ENCODE data around the gene WDR82.
"Not testable (repeated sequence)": the region's sequence is repeated elsewhere in the genome, so short reads cannot be mapped to it uniquely, and the experiment has no call there.

Gene WDR82

DNA sequence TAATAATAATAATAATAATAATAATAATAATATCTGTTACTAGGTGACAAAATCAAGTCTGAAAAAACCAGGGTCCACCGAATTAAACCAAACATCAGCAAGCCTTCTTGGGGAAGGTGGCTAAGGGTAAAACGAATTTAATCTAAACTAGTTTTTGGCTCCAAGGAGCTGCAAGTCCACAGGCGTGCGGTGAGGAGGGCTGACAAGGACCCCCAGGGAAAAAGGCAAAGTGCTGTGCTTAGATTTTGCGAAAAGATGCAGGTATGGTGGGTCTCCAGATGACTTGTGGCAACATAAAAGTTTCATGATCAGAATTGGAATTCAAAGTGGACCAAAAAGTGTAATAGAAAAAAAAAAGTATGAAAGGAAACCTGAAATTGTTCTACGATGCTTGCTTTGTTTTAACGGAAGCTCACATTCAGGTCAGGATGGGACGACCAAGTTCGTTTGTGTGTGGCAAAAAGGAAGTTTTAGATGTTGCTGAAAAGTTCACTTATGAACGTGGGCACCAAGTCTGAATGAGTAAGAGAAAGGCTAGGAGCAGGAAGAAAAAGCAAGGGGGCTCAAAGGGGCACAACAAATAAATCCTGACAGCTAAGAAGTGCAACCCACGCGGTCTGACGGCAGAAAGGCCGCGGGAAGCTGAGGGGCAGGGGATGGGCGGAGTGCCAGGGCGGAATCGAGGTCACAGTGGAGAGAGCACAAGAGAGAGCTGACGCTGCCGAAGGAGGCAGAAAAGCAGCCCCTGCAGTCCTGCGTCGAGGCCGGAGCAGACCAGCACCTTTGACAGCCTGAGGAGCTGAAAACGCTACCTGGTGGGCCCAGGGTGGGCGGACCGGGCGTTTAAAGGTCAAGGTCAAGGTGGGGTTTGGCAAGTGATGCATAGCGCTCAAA, 1.1 kb downstream of the WDR82 start:
- H3K36me3 Mint-ChIP-seq (ENCODE audit: insufficient read depth): peaks cover 46% of the 10 kb centered on the region
- H3K27me3 Mint-ChIP-seq: no peaks in the 10 kb centered on the region
- ATAC-seq (replicated peaks; ENCODE audit: extremely low read depth, poor library complexity, severe bottlenecking) (peak; percentile 14), DNase-seq (ENCODE audit: low spot score in 2 of 2) (peak; percentile 45 to 53)
- H3K27ac Mint-ChIP-seq (ENCODE audit: low read depth): peak overlapping the region; percentile 94
- H3K4me1 Mint-ChIP-seq: peaks cover 78% of the 10 kb centered on the region
- peak overlapping the region; percentile 95 for H3K4me3 Mint-ChIP-seq
- no peaks in the 10 kb centered on the region for H3K9me3 Mint-ChIP-seq

DNA sequence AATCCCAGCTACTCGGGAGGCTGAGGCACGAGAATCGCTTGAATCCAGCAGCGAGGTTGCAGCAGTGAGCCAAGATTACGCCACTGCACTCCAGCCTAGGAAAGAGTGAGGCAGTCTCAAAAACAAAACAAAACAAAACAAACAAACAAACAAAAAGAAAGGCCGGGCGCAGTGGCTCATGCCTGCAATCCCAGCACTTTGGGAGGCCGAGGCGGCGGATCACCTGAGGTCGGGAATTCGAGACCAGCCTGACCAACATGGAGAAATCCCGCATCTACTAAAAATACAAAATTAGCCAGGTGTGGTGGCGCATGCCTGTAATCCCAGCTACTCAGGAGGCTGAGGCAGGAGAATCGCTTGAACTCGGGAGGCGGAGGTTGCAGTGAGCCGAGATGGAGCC, 3.7 kb downstream of the WDR82 start:
- not testable (repeated sequence) for H3K27me3 Mint-ChIP-seq; ATAC-seq (replicated peaks; ENCODE audit: extremely low read depth, poor library complexity, severe bottlenecking); DNase-seq (ENCODE audit: low spot score in 2 of 2); H3K9me3 Mint-ChIP-seq
- Mint-ChIP-seq H3K27ac (ENCODE audit: low read depth) (peak overlapping the region; percentile 94), H3K4me1 (peaks cover 81% of the 10 kb centered on the region), H3K4me3 (peak overlapping the region; percentile 95), H3K36me3 (ENCODE audit: insufficient read depth) (peaks cover 61% of the 10 kb centered on the region)

DNA sequence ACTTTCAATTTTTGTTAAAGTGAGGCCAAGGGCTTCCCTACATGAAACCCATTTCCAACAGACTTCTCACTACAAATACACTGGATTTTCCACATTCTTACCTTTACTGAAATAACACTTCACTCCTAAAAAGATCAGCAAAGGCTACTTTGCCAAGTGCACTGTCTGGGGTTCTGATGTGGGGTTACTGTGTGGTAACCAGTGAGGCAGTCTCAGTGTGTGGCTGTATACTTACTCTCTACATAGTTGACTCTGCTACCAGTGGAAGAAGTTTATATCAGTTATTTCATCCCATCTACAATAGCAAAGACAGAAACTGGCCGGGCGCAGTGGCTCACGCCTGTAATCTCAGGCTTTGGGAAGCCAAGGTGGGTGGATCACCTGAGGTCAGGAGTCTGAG, 5.6 kb downstream of the WDR82 start:
- peaks cover 65% of the 10 kb centered on the region for H3K36me3 Mint-ChIP-seq (ENCODE audit: insufficient read depth)
- peak overlapping the region; percentile 94 for H3K27ac Mint-ChIP-seq (ENCODE audit: low read depth)
- H3K9me3 Mint-ChIP-seq: no peaks in the 10 kb centered on the region
- ATAC-seq (replicated peaks; ENCODE audit: extremely low read depth, poor library complexity, severe bottlenecking) (no peak), DNase-seq (ENCODE audit: low spot score in 2 of 2) (no peak)
- H3K4me1 Mint-ChIP-seq: peaks cover 77% of the 10 kb centered on the region
- peak overlapping the region; percentile 95 for H3K4me3 Mint-ChIP-seq
- no peaks in the 10 kb centered on the region for H3K27me3 Mint-ChIP-seq

DNA sequence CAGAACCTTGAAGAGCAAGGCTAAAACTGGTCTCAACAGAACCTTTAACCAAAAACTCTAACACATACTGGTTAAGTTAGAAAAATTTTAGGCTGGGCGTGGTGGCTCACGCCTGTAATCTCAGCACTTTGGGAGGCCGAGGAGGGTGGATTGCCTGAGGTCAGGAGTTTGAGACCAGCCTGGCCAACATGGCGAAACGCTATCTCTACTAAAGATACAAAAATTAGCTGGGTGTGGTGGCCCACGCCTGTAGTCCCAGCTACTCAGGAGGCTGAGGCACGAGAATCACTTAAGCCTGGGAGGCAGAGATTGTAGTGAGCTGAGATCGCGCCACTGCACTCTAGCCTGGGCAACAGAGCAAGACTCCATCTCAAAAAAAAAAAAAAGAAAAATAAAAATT, 6.3 kb downstream of the WDR82 start:
- peaks cover 78% of the 10 kb centered on the region for H3K4me1 Mint-ChIP-seq
- peak overlapping the region; percentile 94 for H3K27ac Mint-ChIP-seq (ENCODE audit: low read depth)
- DNase-seq (ENCODE audit: low spot score in 2 of 2); H3K27me3 Mint-ChIP-seq; H3K9me3 Mint-ChIP-seq; ATAC-seq (replicated peaks; ENCODE audit: extremely low read depth, poor library complexity, severe bottlenecking): not testable (repeated sequence)
- peak overlapping the region; percentile 95 for H3K4me3 Mint-ChIP-seq
- peaks cover 66% of the 10 kb centered on the region for H3K36me3 Mint-ChIP-seq (ENCODE audit: insufficient read depth)

DNA sequence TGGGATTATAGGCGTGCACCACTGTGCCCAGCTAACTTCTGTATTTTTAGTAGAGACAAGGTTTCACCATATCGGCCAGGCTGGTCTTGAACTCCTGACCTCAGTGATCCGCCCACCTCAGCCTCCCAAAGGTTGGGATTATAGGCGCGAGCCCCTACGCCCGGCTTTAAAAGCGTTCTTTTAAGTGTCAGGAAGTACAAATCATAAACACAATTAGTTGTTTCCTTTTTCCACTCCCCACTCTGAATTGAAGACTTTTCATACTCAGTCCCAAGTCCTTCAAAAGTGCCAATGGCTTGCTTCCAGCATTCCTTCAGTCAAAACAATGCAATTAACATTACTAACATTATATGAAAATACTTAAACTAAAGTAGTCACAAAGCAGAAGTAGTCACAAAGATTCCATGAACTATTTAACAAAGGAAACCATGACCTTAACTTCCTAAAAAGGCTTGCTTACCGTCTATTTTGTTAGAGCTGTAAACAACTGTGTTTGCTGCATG, 8.1 kb downstream of the WDR82 start:
- DNase-seq (ENCODE audit: low spot score in 2 of 2) (no peak), ATAC-seq (replicated peaks; ENCODE audit: extremely low read depth, poor library complexity, severe bottlenecking) (no peak)
- H3K9me3 Mint-ChIP-seq: no peaks in the 10 kb centered on the region
- H3K36me3 Mint-ChIP-seq (ENCODE audit: insufficient read depth): peaks cover 76% of the 10 kb centered on the region
- peak overlapping the region; percentile 94 for H3K27ac Mint-ChIP-seq (ENCODE audit: low read depth)
- H3K27me3 Mint-ChIP-seq: no peaks in the 10 kb centered on the region
- H3K4me3 Mint-ChIP-seq: peak overlapping the region; percentile 95
- H3K4me1 Mint-ChIP-seq: peaks cover 67% of the 10 kb centered on the region

DNA sequence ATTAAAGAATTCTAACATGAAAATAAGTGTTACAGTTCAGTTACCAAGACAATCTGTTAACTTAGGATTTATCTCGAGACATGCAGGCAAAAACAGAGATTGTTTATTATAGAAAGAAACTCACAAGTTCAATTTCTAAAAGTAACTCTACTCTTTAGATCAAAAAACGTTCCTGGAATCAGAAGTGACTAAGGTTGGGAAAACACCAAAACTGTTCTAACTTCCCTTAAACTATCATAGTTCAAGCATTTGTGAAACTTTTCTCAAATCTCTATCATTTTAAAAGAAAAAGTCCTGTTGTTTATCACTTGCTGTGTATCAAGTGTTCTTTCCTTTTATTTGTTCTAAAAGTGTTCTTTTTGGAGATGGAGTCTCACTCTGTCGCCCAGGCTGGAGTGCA, 8.7 kb downstream of the WDR82 start:
- no peaks in the 10 kb centered on the region for H3K9me3 Mint-ChIP-seq

DNA sequence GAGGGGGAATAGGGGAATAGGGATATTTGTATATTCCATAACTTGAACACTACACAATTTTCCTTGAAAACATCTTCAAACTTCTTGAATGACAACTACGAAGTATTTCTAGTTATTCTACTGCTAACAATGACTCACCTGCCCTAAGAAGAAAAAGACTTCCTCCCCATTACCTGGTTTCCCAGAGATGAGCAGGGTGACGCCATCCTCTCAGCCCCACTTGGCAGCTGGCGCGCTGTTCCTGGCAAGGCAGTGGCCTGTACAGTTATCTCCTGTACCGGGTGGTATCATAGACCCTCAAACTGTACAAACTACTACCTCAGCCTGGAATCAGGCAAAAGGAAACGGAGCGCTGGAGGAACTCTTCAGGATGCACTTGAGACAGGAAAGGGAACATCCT, 10.4 kb downstream of the WDR82 start:
- Mint-ChIP-seq H3K9me3 (no peaks in the 10 kb centered on the region), H3K27ac (ENCODE audit: low read depth) (peak overlapping the region; percentile 69), H3K4me1 (peaks cover 62% of the 10 kb centered on the region), H3K4me3 (peak overlapping the region; percentile 25), H3K36me3 (ENCODE audit: insufficient read depth) (peaks cover 80% of the 10 kb centered on the region), H3K27me3 (no peaks in the 10 kb centered on the region)
- ATAC-seq (replicated peaks; ENCODE audit: extremely low read depth, poor library complexity, severe bottlenecking) (no peak), DNase-seq (ENCODE audit: low spot score in 2 of 2) (no peak)

More for the DNA sequence above, 8.7 kb downstream of the WDR82 start:
- Mint-ChIP-seq H3K4me1 (peaks cover 62% of the 10 kb centered on the region), H3K36me3 (ENCODE audit: insufficient read depth) (peaks cover 77% of the 10 kb centered on the region), H3K4me3 (peak overlapping the region; percentile 95), H3K27me3 (no peaks in the 10 kb centered on the region), H3K27ac (ENCODE audit: low read depth) (peak overlapping the region; percentile 94)
- no peak for ATAC-seq (replicated peaks; ENCODE audit: extremely low read depth, poor library complexity, severe bottlenecking)
- DNase-seq (ENCODE audit: low spot score in 2 of 2): no peak

DNA sequence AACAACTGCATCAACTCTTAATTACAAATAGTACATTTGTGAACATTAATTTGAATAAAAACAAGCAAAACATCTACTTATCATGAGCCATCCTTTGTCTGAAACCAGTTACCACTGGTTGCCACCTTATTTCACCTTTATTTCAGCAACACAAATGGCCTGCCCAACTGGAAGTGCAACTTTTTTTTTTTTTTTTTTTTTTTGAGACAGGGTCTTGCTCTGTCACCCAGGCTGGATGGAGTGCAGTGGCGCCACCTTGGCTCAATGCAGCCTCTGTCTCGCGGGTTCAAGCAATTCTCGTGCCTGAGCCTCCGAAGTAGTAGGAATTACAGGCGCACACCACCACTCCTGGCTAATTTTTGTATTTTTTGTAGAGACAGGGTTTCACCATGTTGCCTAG, 13.1 kb downstream of the WDR82 start:
- peaks cover 51% of the 10 kb centered on the region for H3K4me1 Mint-ChIP-seq
- DNase-seq (ENCODE audit: low spot score in 2 of 2) (no peak), ATAC-seq (replicated peaks; ENCODE audit: extremely low read depth, poor library complexity, severe bottlenecking) (no peak)
- no peak overlapping the region for H3K27ac Mint-ChIP-seq (ENCODE audit: low read depth)
- H3K36me3 Mint-ChIP-seq (ENCODE audit: insufficient read depth): peaks cover 86% of the 10 kb centered on the region
- no peak overlapping the region for H3K4me3 Mint-ChIP-seq
- no peaks in the 10 kb centered on the region for H3K9me3 Mint-ChIP-seq
- H3K27me3 Mint-ChIP-seq: no peaks in the 10 kb centered on the region

DNA sequence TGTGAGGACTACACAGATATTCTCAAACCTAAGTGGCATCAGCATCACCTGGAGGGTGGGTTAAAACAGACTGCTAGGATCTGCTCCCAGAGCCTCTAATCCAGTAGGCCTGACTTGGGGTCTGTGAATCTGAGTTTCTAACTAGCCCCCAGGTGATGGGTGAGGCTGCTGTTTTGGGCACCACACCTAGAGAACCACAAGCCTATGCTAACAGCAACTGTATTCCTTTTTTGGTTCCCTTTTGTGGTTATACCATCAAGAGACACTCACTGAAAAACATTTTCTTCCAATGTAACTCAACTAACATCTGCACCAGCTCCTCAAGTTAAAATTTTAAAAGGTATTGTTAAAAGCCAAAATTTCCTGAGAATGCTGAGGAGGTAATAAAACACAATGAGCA, 16.0 kb downstream of the WDR82 start:
- no peak for DNase-seq (ENCODE audit: low spot score in 2 of 2)

DNA sequence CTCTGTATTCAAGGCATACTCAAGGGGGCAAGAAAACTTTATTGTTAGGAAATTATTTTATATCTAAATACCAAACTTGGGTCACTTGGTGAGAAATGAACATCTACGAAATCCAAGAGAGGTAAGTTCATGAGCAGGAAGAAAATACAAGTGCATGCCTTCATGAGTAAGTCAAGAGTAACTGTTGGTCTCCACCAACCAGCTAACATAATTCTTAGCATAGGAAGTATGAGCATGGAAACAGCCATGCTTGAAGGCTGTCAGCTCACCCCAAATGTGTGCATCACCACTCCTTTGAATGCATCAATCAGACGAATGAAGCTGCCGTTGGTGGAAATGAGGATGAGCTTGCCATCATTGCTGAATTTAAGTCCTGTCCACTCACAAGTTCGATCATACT, 19.0 kb downstream of the WDR82 start:
- Mint-ChIP-seq H3K4me3 (no peak overlapping the region), H3K27ac (ENCODE audit: low read depth) (no peak overlapping the region)
- ATAC-seq (replicated peaks; ENCODE audit: extremely low read depth, poor library complexity, severe bottlenecking): no peak

More for the DNA sequence above, 16.0 kb downstream of the WDR82 start:
- Mint-ChIP-seq H3K4me3 (peak overlapping the region; percentile 0), H3K4me1 (peaks cover 51% of the 10 kb centered on the region), H3K9me3 (no peaks in the 10 kb centered on the region), H3K36me3 (ENCODE audit: insufficient read depth) (peaks cover 87% of the 10 kb centered on the region), H3K27me3 (no peaks in the 10 kb centered on the region), H3K27ac (ENCODE audit: low read depth) (peak overlapping the region; percentile 43)
- no peak for ATAC-seq (replicated peaks; ENCODE audit: extremely low read depth, poor library complexity, severe bottlenecking)

DNA sequence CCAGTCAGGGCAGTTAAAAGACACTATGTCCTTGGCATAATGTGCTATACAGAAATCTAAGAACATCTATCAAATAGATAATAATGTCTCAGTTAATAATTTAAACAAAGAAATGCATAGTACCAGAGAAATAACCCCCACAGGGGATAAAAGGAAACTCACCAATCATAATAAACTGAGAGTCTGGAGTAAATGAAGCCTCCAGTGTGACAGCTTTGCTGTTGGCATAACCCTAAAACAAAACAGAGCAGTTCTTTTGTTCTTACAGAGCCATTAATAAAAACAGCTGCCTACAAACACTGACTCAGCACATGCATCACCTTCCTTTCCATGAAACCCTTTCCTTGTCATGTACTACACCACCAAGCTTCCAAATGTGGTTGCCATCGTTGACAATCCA, 19.4 kb downstream of the WDR82 start:
- H3K4me1 Mint-ChIP-seq: peaks cover 73% of the 10 kb centered on the region
- H3K27me3 Mint-ChIP-seq: no peaks in the 10 kb centered on the region
- H3K4me3 Mint-ChIP-seq: no peak overlapping the region
- no peak for DNase-seq (ENCODE audit: low spot score in 2 of 2)
- H3K27ac Mint-ChIP-seq (ENCODE audit: low read depth): peak overlapping the region; percentile 79
- H3K36me3 Mint-ChIP-seq (ENCODE audit: insufficient read depth): peaks cover 88% of the 10 kb centered on the region
- H3K9me3 Mint-ChIP-seq: no peaks in the 10 kb centered on the region
- ATAC-seq (replicated peaks; ENCODE audit: extremely low read depth, poor library complexity, severe bottlenecking): no peak

More for the DNA sequence above, 19.0 kb downstream of the WDR82 start:
- DNase-seq (ENCODE audit: low spot score in 2 of 2): no peak
- Mint-ChIP-seq H3K27me3 (no peaks in the 10 kb centered on the region), H3K36me3 (ENCODE audit: insufficient read depth) (peaks cover 87% of the 10 kb centered on the region), H3K9me3 (no peaks in the 10 kb centered on the region), H3K4me1 (peaks cover 73% of the 10 kb centered on the region)

DNA sequence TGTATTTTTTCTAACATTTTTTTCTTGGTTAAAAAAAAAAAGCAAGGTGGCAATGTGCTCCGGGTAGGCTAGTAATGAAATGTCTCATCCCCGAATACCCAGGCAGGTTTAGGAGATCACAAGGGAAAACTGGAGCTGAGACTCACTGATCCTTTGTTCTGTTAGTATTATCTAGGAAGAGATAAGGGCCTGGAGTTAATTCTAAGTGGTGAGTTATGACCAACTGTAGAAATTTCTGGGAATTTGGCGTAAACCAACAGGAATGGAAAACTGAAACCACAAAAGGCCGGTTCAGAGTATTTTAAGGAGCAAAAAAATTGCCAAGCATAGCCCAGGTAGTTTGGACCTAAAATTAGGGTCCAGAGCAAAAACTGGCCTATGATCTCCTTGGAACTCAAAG, 20.5 kb downstream of the WDR82 start:
- Mint-ChIP-seq H3K9me3 (no peaks in the 10 kb centered on the region), H3K36me3 (ENCODE audit: insufficient read depth) (peaks cover 90% of the 10 kb centered on the region), H3K4me3 (no peak overlapping the region), H3K27ac (ENCODE audit: low read depth) (peak overlapping the region; percentile 79), H3K4me1 (peaks cover 73% of the 10 kb centered on the region), H3K27me3 (no peaks in the 10 kb centered on the region)
- no peak for ATAC-seq (replicated peaks; ENCODE audit: extremely low read depth, poor library complexity, severe bottlenecking)
- DNase-seq (ENCODE audit: low spot score in 2 of 2): no peak

DNA sequence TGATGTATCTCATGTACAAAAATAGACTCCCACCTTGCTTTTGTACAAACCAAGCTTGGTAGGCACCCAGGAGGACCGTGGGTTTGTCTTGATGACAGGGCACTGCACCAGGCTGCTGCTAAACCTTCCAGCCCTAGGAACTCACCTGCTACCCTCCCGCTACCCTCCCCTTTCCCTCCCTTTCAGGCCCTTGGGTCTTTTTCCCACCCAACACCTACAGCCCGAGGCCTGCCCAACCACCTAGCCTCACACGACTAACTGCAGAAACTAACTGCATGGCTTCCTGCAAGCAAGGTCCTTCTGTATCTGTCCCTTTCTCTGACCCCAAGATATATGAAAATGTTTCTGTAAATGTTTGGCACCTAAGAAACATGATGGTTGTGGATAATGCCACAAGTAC, 21.8 kb downstream of the WDR82 start:
- H3K36me3 Mint-ChIP-seq (ENCODE audit: insufficient read depth): peaks cover 90% of the 10 kb centered on the region
- no peak overlapping the region for H3K4me3 Mint-ChIP-seq

More for the DNA sequence above, 21.8 kb downstream of the WDR82 start:
- no peaks in the 10 kb centered on the region for H3K9me3 Mint-ChIP-seq
- DNase-seq (ENCODE audit: low spot score in 2 of 2) (no peak), ATAC-seq (replicated peaks; ENCODE audit: extremely low read depth, poor library complexity, severe bottlenecking) (no peak)
- H3K4me1 Mint-ChIP-seq: peaks cover 77% of the 10 kb centered on the region
- H3K27ac Mint-ChIP-seq (ENCODE audit: low read depth): no peak overlapping the region
- H3K27me3 Mint-ChIP-seq: no peaks in the 10 kb centered on the region

Measured in central memory CD8-positive, alpha-beta T cell (primary cell).